SK-N-SH treated with all-trans-retinoic acid at 6 μM for 48 hours (cell line): ENCODE measurements around the gene ATP8B3.

ENCODE experiments used
- ATAC-seq: fragments of 200-7000 bp; cut with Tn5 transposase; 3 replicates; pipeline ENCODE4 v1.9.1; 2020; ENCODE audit warnings: mild to moderate bottlenecking, moderate library complexity
- ARNTL ChIP-seq: fragments of 450-650 bp; formaldehyde crosslinking; IDR thresholded peaks from 2 replicates; pipeline ENCODE4 v1.5.0; 2020; ENCODE audit warnings: low read depth, mild to moderate bottlenecking, moderate library complexity, borderline replicate concordance
- BACH2 ChIP-seq: fragments of 250-450 bp; sonication (Bioruptor Pico); IDR thresholded peaks from 2 replicates; pipeline ENCODE4 v1.9.0; 2021; ENCODE audit warnings: mild to moderate bottlenecking, borderline replicate concordance
- CREB5 ChIP-seq: fragments of 250-450 bp; sonication (Bioruptor Pico); IDR thresholded peaks from 2 replicates; pipeline ENCODE4 v1.5.1; 2020; ENCODE audit warnings: low read depth, mild to moderate bottlenecking, moderate library complexity
- CSDC2 ChIP-seq: fragments of 250-450 bp; sonication (Bioruptor Pico); IDR thresholded peaks from 2 replicates; pipeline ENCODE4 v1.5.0; 2020; ENCODE audit warnings: mild to moderate bottlenecking, moderate library complexity
- ESRRG ChIP-seq: fragments of 250-450 bp; sonication (Bioruptor Pico); IDR thresholded peaks from 2 replicates; pipeline ENCODE4 v1.6.1; 2021; ENCODE audit warnings: mild to moderate bottlenecking
- GLIS3 ChIP-seq: fragments of 250-450 bp; sonication (Bioruptor Pico); IDR thresholded peaks from 2 replicates; pipeline ENCODE4 v1.5.0; 2020; ENCODE audit warnings: mild to moderate bottlenecking, moderate library complexity
- ISL1 ChIP-seq: fragments of 250-450 bp; sonication (Bioruptor Pico); IDR thresholded peaks from 2 replicates; pipeline ENCODE4 v2.1.2; 2022; ENCODE audit warnings: mild to moderate bottlenecking, moderate library complexity
- OSR1 ChIP-seq: fragments of 250-450 bp; sonication (Bioruptor Pico); IDR thresholded peaks from 2 replicates; pipeline ENCODE4 v1.8.0; 2022; ENCODE audit warnings: moderate library complexity, mild to moderate bottlenecking, inconsistent platforms
- RARB ChIP-seq: fragments of 250-450 bp; sonication (Bioruptor Pico); IDR thresholded peaks from 2 replicates; pipeline ENCODE4 v1.8.0; 2021; ENCODE audit warnings: mild to moderate bottlenecking, moderate library complexity
- SNAI2 ChIP-seq: fragments of 250-450 bp; sonication (Bioruptor Pico); IDR thresholded peaks from 2 replicates; pipeline ENCODE4 v1.5.0; 2020; ENCODE audit warnings: mild to moderate bottlenecking, moderate library complexity
- TCF4 ChIP-seq: fragments of 250-450 bp; sonication (Bioruptor Pico); IDR thresholded peaks from 2 replicates; pipeline ENCODE4 v1.8.0; 2021; ENCODE audit warnings: mild to moderate bottlenecking, moderate library complexity, borderline replicate concordance
- TOX ChIP-seq: fragments of 250-450 bp; sonication (Bioruptor Pico); IDR thresholded peaks from 2 replicates; pipeline ENCODE4 v1.8.0; 2021; ENCODE audit warnings: mild to moderate bottlenecking, moderate library complexity, borderline replicate concordance
- ZC3H10 ChIP-seq: fragments of 250-450 bp; sonication (Bioruptor Pico); IDR thresholded peaks from 2 replicates; pipeline ENCODE4 v1.5.1; 2021; ENCODE audit warnings: mild to moderate bottlenecking, moderate library complexity
- ZFP3 ChIP-seq: fragments of 250-450 bp; sonication (Bioruptor Pico); IDR thresholded peaks from 2 replicates; pipeline ENCODE4 v1.5.0; 2020; ENCODE audit warnings: mild to moderate bottlenecking, moderate library complexity
- ZFP30 ChIP-seq: fragments of 450-650 bp; formaldehyde crosslinking; IDR thresholded peaks from 2 replicates; pipeline ENCODE4 v1.5.0; 2022; ENCODE audit warnings: mild to moderate bottlenecking, moderate library complexity
- ZNF565 ChIP-seq: fragments of 450-650 bp; formaldehyde crosslinking; conservative IDR thresholded peaks from 2 replicates; pipeline ENCODE4 v1.5.0; 2020; ENCODE audit warnings: low read depth, mild to moderate bottlenecking, moderate library complexity
- ZNF70 ChIP-seq: fragments of 450-650 bp; formaldehyde crosslinking; IDR thresholded peaks from 2 replicates; pipeline ENCODE4 v1.5.0; 2020; ENCODE audit warnings: mild to moderate bottlenecking, moderate library complexity
- ZNF8 ChIP-seq: fragments of 450-650 bp; formaldehyde crosslinking; IDR thresholded peaks from 2 replicates; pipeline ENCODE4 v1.5.0; 2020; ENCODE audit warnings: mild to moderate bottlenecking, moderate library complexity
- TF ChIP-seq, protein P1 (sequence below): fragments of 250-450 bp; sonication (Bioruptor Pico); IDR thresholded peaks from 2 replicates; pipeline ENCODE4 v1.8.0; 2021; ENCODE audit warnings: low read depth, mild to moderate bottlenecking, moderate library complexity, borderline replicate concordance
- TF ChIP-seq, protein P2 (sequence below): fragments of 250-450 bp; sonication (Bioruptor Pico); IDR thresholded peaks from 2 replicates; pipeline ENCODE4 v1.5.1; 2021; ENCODE audit warnings: mild to moderate bottlenecking, moderate library complexity
- TF ChIP-seq, protein P3 (sequence below): fragments of 250-450 bp; sonication (Bioruptor Pico); IDR thresholded peaks from 2 replicates; pipeline ENCODE4 v1.8.0; 2020; ENCODE audit warnings: mild to moderate bottlenecking, moderate library complexity, borderline replicate concordance

ATP8B3 gene

DNA sequence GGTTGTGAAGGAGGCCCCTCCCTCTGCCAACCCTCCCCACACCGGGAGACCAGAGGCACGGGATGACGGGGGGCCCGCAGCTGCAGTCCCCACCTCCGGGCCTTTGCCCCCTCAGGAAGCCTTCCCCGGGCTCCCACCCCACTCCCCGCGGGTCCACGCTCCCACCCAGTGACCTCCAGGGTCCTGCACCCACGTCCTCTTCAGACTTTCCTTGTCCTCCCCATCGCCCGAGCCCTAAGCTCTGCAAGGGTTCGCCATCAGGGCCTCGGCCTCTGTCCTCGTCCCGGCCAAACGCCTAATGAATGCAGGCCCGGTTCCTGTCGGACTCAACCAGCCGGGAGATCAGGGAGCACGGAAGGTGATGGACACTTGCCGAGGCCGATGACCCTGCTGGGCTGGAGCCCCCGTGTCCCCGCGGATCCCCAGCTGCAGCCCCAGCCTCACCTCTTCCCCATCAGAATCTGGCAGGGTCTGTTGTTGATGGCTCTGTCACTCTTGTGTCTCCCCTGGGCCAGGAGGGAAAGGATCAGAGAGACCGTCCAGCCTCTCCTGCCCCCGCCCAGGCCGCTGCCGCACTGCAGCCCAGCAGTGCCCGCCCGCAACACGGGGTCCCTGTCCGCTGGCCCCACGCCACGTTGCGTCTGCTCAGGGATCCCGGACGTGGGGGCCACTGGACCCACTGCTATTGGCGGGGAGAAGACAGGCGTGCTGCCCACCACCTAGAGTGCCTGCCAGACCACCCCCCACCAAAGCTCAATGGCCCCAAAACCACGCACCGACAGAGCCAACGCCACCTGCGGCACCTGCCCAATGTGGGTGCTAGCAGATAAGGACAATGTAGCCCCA lies 5.7 kb downstream of the ATP8B3 start:
- ATAC-seq: no peak
- TF ChIP-seq, protein P1, sequence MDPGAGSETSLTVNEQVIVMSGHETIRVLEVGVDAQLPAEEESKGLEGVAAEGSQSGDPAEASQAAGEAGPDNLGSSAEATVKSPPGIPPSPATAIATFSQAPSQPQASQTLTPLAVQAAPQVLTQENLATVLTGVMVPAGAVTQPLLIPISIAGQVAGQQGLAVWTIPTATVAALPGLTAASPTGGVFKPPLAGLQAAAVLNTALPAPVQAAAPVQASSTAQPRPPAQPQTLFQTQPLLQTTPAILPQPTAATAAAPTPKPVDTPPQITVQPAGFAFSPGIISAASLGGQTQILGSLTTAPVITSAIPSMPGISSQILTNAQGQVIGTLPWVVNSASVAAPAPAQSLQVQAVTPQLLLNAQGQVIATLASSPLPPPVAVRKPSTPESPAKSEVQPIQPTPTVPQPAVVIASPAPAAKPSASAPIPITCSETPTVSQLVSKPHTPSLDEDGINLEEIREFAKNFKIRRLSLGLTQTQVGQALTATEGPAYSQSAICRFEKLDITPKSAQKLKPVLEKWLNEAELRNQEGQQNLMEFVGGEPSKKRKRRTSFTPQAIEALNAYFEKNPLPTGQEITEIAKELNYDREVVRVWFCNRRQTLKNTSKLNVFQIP (CRISPR knock-in tag): no peak
- TF ChIP-seq ISL1 (CRISPR knock-in tag) (no peak), OSR1 (CRISPR knock-in tag) (no peak), TCF4 (CRISPR knock-in tag) (no peak), RARB (CRISPR knock-in tag) (no peak), ZNF565 (CRISPR knock-in tag) (no peak), ESRRG (no peak), ARNTL (CRISPR knock-in tag) (no peak), TOX (no peak), ZFP30 (CRISPR knock-in tag) (no peak), ZC3H10 (no peak), SNAI2 (CRISPR knock-in tag) (no peak), ZNF8 (CRISPR knock-in tag) (no peak), CSDC2 (CRISPR knock-in tag) (no peak), ZFP3 (CRISPR knock-in tag) (no peak), BACH2 (no peak), ZNF70 (CRISPR knock-in tag) (no peak)
- TF ChIP-seq, protein P2, sequence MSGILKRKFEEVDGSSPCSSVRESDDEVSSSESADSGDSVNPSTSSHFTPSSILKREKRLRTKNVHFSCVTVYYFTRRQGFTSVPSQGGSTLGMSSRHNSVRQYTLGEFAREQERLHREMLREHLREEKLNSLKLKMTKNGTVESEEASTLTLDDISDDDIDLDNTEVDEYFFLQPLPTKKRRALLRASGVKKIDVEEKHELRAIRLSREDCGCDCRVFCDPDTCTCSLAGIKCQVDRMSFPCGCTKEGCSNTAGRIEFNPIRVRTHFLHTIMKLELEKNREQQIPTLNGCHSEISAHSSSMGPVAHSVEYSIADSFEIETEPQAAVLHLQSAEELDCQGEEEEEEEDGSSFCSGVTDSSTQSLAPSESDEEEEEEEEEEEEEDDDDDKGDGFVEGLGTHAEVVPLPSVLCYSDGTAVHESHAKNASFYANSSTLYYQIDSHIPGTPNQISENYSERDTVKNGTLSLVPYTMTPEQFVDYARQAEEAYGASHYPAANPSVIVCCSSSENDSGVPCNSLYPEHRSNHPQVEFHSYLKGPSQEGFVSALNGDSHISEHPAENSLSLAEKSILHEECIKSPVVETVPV (CRISPR knock-in tag): no peak
- TF ChIP-seq, protein P3, sequence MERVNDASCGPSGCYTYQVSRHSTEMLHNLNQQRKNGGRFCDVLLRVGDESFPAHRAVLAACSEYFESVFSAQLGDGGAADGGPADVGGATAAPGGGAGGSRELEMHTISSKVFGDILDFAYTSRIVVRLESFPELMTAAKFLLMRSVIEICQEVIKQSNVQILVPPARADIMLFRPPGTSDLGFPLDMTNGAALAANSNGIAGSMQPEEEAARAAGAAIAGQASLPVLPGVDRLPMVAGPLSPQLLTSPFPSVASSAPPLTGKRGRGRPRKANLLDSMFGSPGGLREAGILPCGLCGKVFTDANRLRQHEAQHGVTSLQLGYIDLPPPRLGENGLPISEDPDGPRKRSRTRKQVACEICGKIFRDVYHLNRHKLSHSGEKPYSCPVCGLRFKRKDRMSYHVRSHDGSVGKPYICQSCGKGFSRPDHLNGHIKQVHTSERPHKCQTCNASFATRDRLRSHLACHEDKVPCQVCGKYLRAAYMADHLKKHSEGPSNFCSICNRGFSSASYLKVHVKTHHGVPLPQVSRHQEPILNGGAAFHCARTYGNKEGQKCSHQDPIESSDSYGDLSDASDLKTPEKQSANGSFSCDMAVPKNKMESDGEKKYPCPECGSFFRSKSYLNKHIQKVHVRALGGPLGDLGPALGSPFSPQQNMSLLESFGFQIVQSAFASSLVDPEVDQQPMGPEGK (CRISPR knock-in tag): no peak

GRCh38 chr19:1805401-1806183 lies 6.5 kb downstream of the ATP8B3 start:
- no peak for ATAC-seq
- TF ChIP-seq CREB5 (CRISPR knock-in tag): no peak
- TF ChIP-seq TOX: no peak
- no peak for TF ChIP-seq ARNTL (CRISPR knock-in tag)
- no peak for TF ChIP-seq ESRRG
- TF ChIP-seq GLIS3 (CRISPR knock-in tag): no peak
- no peak for TF ChIP-seq BACH2
- TF ChIP-seq, protein P1 (CRISPR knock-in tag): no peak
- no peak for TF ChIP-seq ZNF565 (CRISPR knock-in tag)
- TF ChIP-seq, protein P2 (CRISPR knock-in tag): no peak
